CD14-positive monocyte (primary cell): ENCODE measurements around the gene CYP20A1. TPM values are rescaled to one million over a fixed set of nuclear protein-coding genes. Genes with fewer than 3 reads are reported as not detected.
"Not testable (repeated sequence)": the region's sequence is repeated elsewhere in the genome, so short reads cannot be mapped to it uniquely, and the experiment has no call there.

Experiments
- DNase-seq, 3 donors: peaks; one replicate each; pipeline ENCODE4 v3.0.0-alpha.2; 2011 to 2022
- H2AFZ ChIP-seq: 2 replicates; pipeline ENCODE4 v1.6.0; 2012; ENCODE audit warnings: mild to moderate bottlenecking, low read depth, low read length, inconsistent platforms; ENCODE audit not compliant: insufficient read depth, poor library complexity, severe bottlenecking
- H3K27ac ChIP-seq, 2 donors: 1 replicate in 1 of 2; 2 replicates in 1 of 2; pipeline ENCODE4 v1.5.1; 2012 to 2013; ENCODE audit warnings: low read length in 2 of 2, control low read depth in 1 of 2, inconsistent platforms in 1 of 2, low read depth in 1 of 2, mild to moderate bottlenecking in 1 of 2
- H3K27me3 ChIP-seq, 2 donors: one replicate each; pipeline versions ENCODE4 v1.6.0 to v1.6.1; 2011 to 2013; ENCODE audit warnings: low read length in 2 of 2; ENCODE audit not compliant: control insufficient read depth in 2 of 2, insufficient read depth in 2 of 2
- H3K36me3 ChIP-seq, 2 donors: replicated peaks in 1 of 2; 1 replicate in 1 of 2; 2 replicates in 1 of 2; pipeline versions ENCODE4 v1.5.1 to v1.6.1; 2012 to 2013; ENCODE audit warnings: low read length in 2 of 2, control low read depth in 1 of 2, inconsistent platforms in 1 of 2, mild to moderate bottlenecking in 1 of 2; ENCODE audit not compliant: insufficient read depth in 2 of 2, control insufficient read depth in 1 of 2
- H3K4me1 ChIP-seq, 2 donors: 1 replicate in 1 of 2; 2 replicates in 1 of 2; pipeline versions ENCODE4 v1.5.1 to v1.6.1; 2012 to 2013; ENCODE audit warnings: low read length in 2 of 2, control low read depth in 1 of 2, inconsistent platforms in 1 of 2, mild to moderate bottlenecking in 1 of 2, moderate library complexity in 1 of 2; ENCODE audit not compliant: insufficient read depth in 2 of 2, control insufficient read depth in 1 of 2
- H3K4me2 ChIP-seq: replicated peaks from 2 replicates; pipeline ENCODE3; 2012; ENCODE audit warnings: low read length, moderate library complexity, mild to moderate bottlenecking; ENCODE audit not compliant: poor library complexity, severe bottlenecking; ENCODE audit errors: extremely low read depth
- H3K4me3 ChIP-seq, 3 experiments: fragments of 200-600 bp in 1 of 3; sonication (generic) in 1 of 3; replicated peaks in 1 of 3; 1 replicate in 2 of 3; 2 replicates in 1 of 3; pipeline ENCODE4 v1.5.1; 2011 to 2013; ENCODE audit warnings: low read length in 3 of 3, mild to moderate bottlenecking in 3 of 3, control low read depth in 2 of 3, low read depth in 2 of 3, inconsistent platforms in 1 of 3, moderate library complexity in 1 of 3
- H3K79me2 ChIP-seq: 2 replicates; pipeline ENCODE4 v1.6.0; 2012; ENCODE audit warnings: mild to moderate bottlenecking, control low read depth, inconsistent platforms, low read length, moderate library complexity; ENCODE audit not compliant: insufficient read depth
- H3K9ac ChIP-seq: 2 replicates; pipeline ENCODE4 v1.6.0; 2017; ENCODE audit warnings: low read length, mild to moderate bottlenecking; ENCODE audit not compliant: insufficient read depth, poor library complexity, severe bottlenecking
- H3K9me3 ChIP-seq, 2 donors: replicated peaks in 1 of 2; 1 replicate in 1 of 2; 2 replicates in 1 of 2; pipeline versions ENCODE4 v1.5.1 to v1.6.1; 2012 to 2013; ENCODE audit warnings: low read length in 2 of 2, control low read depth in 1 of 2; ENCODE audit not compliant: control insufficient read depth in 1 of 2, insufficient read depth in 1 of 2
- H4K20me1 ChIP-seq: 2 replicates; pipeline ENCODE4 v1.6.0; 2012; ENCODE audit warnings: mild to moderate bottlenecking, low read length, control low read depth, moderate library complexity; ENCODE audit not compliant: insufficient read depth
- H3K27ac Mint-ChIP-seq, 7 donors: one replicate each; pipeline ENCODE4 v1.8.0; 2020; ENCODE audit warnings: mild to moderate bottlenecking in 7 of 7, mixed read lengths in 7 of 7, moderate library complexity in 6 of 7, inconsistent platforms in 2 of 7
- H3K27me3 Mint-ChIP-seq, 3 donors: one replicate each; pipeline ENCODE4 v1.8.0; 2021 to 2022; ENCODE audit warnings: low read depth in 3 of 3, mild to moderate bottlenecking in 3 of 3, mixed read lengths in 3 of 3, moderate library complexity in 3 of 3, inconsistent platforms in 1 of 3
- H3K36me3 Mint-ChIP-seq, 2 donors: one replicate each; pipeline ENCODE4 v1.8.0; 2020; ENCODE audit warnings: mixed read lengths in 2 of 2, inconsistent platforms in 1 of 2, mild to moderate bottlenecking in 1 of 2
- H3K4me1 Mint-ChIP-seq: one replicate; pipeline ENCODE4 v1.8.0; 2020; ENCODE audit warnings: mild to moderate bottlenecking, mixed read lengths
- H3K4me3 Mint-ChIP-seq, 2 donors: one replicate each; pipeline ENCODE4 v1.8.0; 2020; ENCODE audit warnings: mild to moderate bottlenecking in 2 of 2, mixed read lengths in 2 of 2, moderate library complexity in 1 of 2
- H3K9me3 Mint-ChIP-seq, 7 donors: one replicate each; pipeline ENCODE4 v1.8.0; 2020 to 2022; ENCODE audit warnings: mixed read lengths in 7 of 7, mild to moderate bottlenecking in 6 of 7, moderate library complexity in 6 of 7, inconsistent platforms in 2 of 7
- CTCF ChIP-seq: fragments of 200-600 bp; IDR thresholded peaks from one replicate; pipeline ENCODE4 v1.8.0; 2022; ENCODE audit warnings: antibody characterized with exemption, mild to moderate bottlenecking
- whole genome bisulfite sequencing: methylation state at CpG from one replicate; pipeline ENCODE4 v1.1.5; 2013; ENCODE audit warnings: missing lambda C conversion rate; ENCODE audit not compliant: insufficient coverage; 5-methylcytosine and 5-hydroxymethylcytosine counted together
- intact Hi-C, 2 donors: fragments of 100-400 bp; cut with micrococcal nuclease; formaldehyde crosslinking; loops; one replicate each; pipeline versions ENCODE4 v1.15.0 to v1.15.1; 2023
- polyA plus RNA-seq, 3 donors: library from polyadenylated mRNA; depleted of rRNA in 1 of 3; unstranded in 2 of 3; stranded (reverse) in 1 of 3; fragments of 300-500 nt in 2 of 3; fragments of >200 nt in 1 of 3; fragmentation: Illumina TruSeq in 2 of 3; gene quantifications; 1 replicate in 2 of 3; 2 replicates in 1 of 3; pipeline ENCODE4 v1.2.3, GENCODE V29; 2012 to 2021

The CYP20A1 gene
- polyA plus RNA-seq, 3 donors: 13.3 to 17.6 (median 15.4) TPM

- no peak overlapping the region for H2AFZ ChIP-seq
- intact Hi-C loops: no loop called here
- no peak overlapping the region for H3K4me2 ChIP-seq
- no peaks in the 10 kb centered on the region for H3K9me3 ChIP-seq
- Mint-ChIP-seq H3K9me3 (peaks cover 0 to 5% (median 1%) of the 10 kb centered on the region in 7 donors), H3K4me1 (no peaks in the 10 kb centered on the region), H3K36me3 (peaks cover 47 to 80% of the 10 kb centered on the region in 2 donors), H3K27ac (peak overlapping the region in 1 of 7 donors; percentile 35), H3K4me3 (no peak overlapping the region), H3K27me3 (no peaks in the 10 kb centered on the region)
- no CpG with 5 or more reads among the region's 3 CpGs for WGBS
- no peak for DNase-seq
- no peaks in the 10 kb centered on the region for H3K4me1 ChIP-seq
- H4K20me1 ChIP-seq: peaks cover 22% of the 10 kb centered on the region
- no peak for TF ChIP-seq CTCF
- H3K79me2 ChIP-seq: peaks cover 36% of the 10 kb centered on the region
- H3K27ac ChIP-seq: no peak overlapping the region
- peaks cover 50 to 71% of the 10 kb centered on the region in 2 donors for H3K36me3 ChIP-seq
- H3K27me3 ChIP-seq: no peaks in the 10 kb centered on the region
- no peak overlapping the region for H3K9ac ChIP-seq
- no peak overlapping the region for H3K4me3 ChIP-seq
Measured at GRCh38 chr2:203246646-203247045, 7.8 kb downstream of the CYP20A1 start.

- Histone ChIP-seq H3K79me2 (peaks cover 6% of the 10 kb centered on the region), H3K9ac (no peak overlapping the region), H3K4me1 (no peaks in the 10 kb centered on the region), H3K9me3 (peaks cover 0 to 10% of the 10 kb centered on the region in 2 donors), H3K27me3 (no peaks in the 10 kb centered on the region), H3K4me2 (no peak overlapping the region), H3K27ac (no peak overlapping the region), H4K20me1 (peaks cover 4% of the 10 kb centered on the region), H3K4me3 (no peak overlapping the region), H3K36me3 (peaks cover 74 to 84% of the 10 kb centered on the region in 2 donors), H2AFZ (no peak overlapping the region)
- no peak for TF ChIP-seq CTCF
- no peak overlapping the region for H3K4me3 Mint-ChIP-seq
- peaks cover 6 to 18% (median 13%) of the 10 kb centered on the region in 7 donors for H3K9me3 Mint-ChIP-seq
- 96% methylated on average over 7 of the region's 13 CpGs for WGBS
- H3K27ac Mint-ChIP-seq: peak overlapping the region in 3 of 7 donors; percentile 30 to 54 (median 42)
- peaks cover 0 to 2% (median 0%) of the 10 kb centered on the region in 3 donors for H3K27me3 Mint-ChIP-seq
- intact Hi-C loops: no loop called here
- no peak for DNase-seq
- H3K4me1 Mint-ChIP-seq: no peaks in the 10 kb centered on the region
- H3K36me3 Mint-ChIP-seq: peaks cover 63 to 87% of the 10 kb centered on the region in 2 donors
Measured at GRCh38 chr2:203252818-203253217, 14.0 kb downstream of the CYP20A1 start.

- peaks cover 73 to 84% of the 10 kb centered on the region in 2 donors for H3K36me3 ChIP-seq
- peaks cover 64 to 85% of the 10 kb centered on the region in 2 donors for H3K36me3 Mint-ChIP-seq
Measured at GRCh38 chr2:203253422-203254095, 14.7 kb downstream of the CYP20A1 start.

More at GRCh38 chr2:203253422-203254095, 14.7 kb downstream of the CYP20A1 start:
- intact Hi-C loops, H3K79me2 ChIP-seq, H3K4me3 Mint-ChIP-seq, DNase-seq, H3K4me3 ChIP-seq, H3K9me3 ChIP-seq, H3K27me3 ChIP-seq, H3K9ac ChIP-seq, H4K20me1 ChIP-seq, H3K27me3 Mint-ChIP-seq, H2AFZ ChIP-seq, H3K4me1 Mint-ChIP-seq, H3K4me1 ChIP-seq, H3K4me2 ChIP-seq, H3K27ac ChIP-seq: not testable (repeated sequence)
- H3K9me3 Mint-ChIP-seq: peaks cover 6 to 18% (median 13%) of the 10 kb centered on the region in 7 donors
- H3K27ac Mint-ChIP-seq: peak overlapping the region in 1 of 7 donors; percentile 27
- WGBS: 100% methylated on average over 2 of the region's 10 CpGs
